NB4 (cell line): ENCODE measurements around the gene CDH10.

Source experiments
- POLR2A ChIP-seq: IDR thresholded peaks from 2 replicates; pipeline ENCODE4 v1.6.1; 2011; ENCODE audit warnings: mild to moderate bottlenecking; ENCODE audit not compliant: insufficient read length; ENCODE audit errors: extremely low read depth
- TF ChIP-seq, protein P1 (sequence below): IDR thresholded peaks from one replicate; pipeline ENCODE4 v1.5.1; 2012; ENCODE audit warnings: low read depth, low read length

GRCh38 chr5:24623624-24624023 lies 21.2 kb downstream of the CDH10 start:
- TF ChIP-seq, protein P1, sequence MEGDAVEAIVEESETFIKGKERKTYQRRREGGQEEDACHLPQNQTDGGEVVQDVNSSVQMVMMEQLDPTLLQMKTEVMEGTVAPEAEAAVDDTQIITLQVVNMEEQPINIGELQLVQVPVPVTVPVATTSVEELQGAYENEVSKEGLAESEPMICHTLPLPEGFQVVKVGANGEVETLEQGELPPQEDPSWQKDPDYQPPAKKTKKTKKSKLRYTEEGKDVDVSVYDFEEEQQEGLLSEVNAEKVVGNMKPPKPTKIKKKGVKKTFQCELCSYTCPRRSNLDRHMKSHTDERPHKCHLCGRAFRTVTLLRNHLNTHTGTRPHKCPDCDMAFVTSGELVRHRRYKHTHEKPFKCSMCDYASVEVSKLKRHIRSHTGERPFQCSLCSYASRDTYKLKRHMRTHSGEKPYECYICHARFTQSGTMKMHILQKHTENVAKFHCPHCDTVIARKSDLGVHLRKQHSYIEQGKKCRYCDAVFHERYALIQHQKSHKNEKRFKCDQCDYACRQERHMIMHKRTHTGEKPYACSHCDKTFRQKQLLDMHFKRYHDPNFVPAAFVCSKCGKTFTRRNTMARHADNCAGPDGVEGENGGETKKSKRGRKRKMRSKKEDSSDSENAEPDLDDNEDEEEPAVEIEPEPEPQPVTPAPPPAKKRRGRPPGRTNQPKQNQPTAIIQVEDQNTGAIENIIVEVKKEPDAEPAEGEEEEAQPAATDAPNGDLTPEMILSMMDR: no peak
- TF ChIP-seq POLR2A: no peak
